NCI-H345 (cell line): ENCODE results near the gene ZNF740.
A peak's percentile ranks its signal among the peaks of the same experiment; 100 is the strongest.

Experiments used
- DNase-seq: peaks from one replicate; lab custom pipeline; 2025; lab: John Stamatoyannopoulos, UW

ZNF740 gene

DNA sequence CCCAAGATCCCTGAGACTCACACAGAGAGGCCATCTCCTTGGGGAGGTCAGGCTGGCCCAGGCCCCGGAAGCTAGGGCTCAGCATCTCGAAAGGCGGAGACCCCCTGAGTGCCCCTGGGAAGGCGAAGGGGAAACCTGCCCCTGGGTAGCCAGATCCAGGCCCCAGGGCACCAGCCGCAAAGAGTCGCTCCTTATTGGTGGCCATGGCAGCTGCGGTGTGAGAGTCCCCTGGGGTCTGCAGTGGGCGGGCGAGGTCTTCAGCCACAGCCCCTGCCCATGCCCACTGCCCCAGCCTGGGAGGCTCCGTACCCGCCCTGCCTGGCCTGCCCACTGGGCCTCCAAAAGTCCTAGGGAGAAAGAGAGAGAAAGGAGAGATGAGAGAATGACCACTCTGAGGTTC is 46.8 kb downstream of the ZNF740 start:
- no peak for DNase-seq

GRCh38 chr12:53227836-53228235 is 47.3 kb downstream of the ZNF740 start:
- DNase-seq = no peak

- no peak for DNase-seq
Observed at GRCh38 chr12:53229454-53229853, 48.9 kb downstream of the ZNF740 start.

DNA sequence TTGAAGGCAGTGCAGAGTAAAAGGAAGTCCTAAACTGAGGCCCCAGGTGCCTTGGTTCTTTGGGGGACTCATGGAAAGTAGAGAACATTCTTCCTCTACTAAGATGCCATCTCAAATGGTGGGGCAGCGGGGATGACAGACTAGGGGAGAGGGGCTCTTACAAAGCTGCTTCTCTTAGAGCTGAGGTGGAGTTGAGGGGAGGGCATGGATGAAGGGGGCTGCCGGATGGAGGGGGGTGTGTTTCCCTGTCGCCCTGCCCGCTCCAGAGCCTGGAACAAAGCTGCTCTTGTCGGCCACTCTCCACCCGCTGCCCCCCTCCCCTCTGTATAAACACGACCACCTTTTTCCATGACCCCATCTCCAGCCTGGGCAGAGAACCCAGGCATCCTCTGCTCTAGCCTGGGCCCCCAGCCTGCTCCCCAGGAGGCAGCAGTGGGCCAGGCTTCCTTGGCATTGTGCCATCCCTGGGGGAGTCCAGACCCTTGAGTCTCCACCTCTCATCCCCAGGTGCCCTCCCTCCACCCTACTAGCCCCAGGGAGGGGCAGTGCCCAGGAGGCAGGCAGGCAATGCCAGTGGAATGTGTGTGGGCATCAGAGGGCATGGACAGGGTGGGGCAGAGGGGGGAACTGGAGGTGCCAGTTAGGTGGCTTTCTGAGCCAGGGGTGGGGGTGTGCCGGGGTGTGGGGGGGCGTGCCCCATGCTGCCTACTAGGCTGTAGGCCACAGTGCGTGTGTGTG is 49.8 kb downstream of the ZNF740 start:
- peak; percentile 14 for DNase-seq

- no peak for DNase-seq
Observed at GRCh38 chr12:53231671-53231920, 51.1 kb downstream of the ZNF740 start.

- DNase-seq = peak; percentile 49
Observed at GRCh38 chr12:53231921-53232645, 51.6 kb downstream of the ZNF740 start, which contains the start of gene RARG. Gene RARG, minus strand, starts transcription at chr12:53232209. Its CDS starts 4,664 bp downstream, at chr12:53227545.

DNA sequence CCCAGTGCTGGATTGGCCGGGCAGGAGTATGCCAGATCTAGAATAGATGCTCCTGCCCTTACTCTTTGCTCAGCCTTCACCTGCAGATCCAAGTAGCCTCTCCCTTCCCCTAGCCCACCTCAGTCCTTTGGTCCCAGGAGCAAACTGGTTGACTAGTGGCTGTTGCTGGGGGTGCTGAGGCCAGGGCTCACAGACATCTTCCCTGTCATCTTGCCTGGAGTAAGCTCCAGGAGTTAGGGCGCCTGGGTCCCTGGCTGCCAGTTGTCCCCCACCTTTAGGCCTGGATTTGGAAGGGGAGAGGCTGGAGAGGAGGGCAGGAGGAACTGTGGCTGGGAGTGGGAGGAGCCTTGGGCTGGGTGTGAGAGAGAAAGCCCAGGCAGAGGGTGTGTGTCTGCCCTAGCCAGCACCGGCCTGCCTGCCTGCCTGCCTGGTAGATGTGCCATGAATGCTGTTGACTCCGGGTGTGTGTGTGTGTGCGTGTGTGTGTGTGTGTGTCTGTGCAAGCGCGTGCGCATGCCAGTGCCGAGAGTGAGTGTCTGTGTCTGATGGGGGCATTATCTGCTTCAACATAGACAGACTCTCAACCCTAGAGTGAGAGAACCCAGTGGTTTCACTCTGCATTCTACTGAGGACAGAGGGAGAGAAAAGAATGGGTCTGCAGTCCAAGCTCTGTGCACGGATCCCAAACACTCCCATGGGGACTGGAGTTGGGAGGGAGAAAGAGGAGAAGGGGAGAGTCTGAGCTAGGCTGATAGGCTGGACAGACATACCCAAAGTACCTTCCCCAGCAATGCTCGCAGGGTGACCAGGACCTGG is 52.3 kb downstream of the ZNF740 start:
- DNase-seq = peak; percentile 16

DNA sequence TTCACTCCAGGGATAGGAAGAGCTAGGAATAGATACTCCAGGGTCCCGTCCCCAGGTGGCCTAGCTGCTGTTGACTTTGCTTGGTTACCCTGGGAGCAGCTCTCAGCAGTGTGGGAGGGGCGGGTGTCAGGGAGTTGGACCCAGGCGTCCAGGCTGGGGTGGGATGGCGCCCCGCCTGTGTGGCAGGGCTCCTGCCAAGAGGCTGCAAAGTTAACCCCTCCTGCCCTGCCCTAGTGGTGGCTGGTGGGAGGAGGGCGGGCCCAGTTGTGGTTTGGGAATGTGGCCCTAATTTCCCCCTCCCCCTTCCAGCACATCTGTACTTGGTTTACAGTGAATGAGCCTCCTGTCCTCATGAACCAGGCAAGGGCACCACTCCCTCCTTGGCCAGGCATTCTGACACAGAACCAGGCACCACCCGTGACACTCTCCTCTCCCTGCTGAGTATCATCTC is 53.2 kb downstream of the ZNF740 start:
- no peak for DNase-seq

DNA sequence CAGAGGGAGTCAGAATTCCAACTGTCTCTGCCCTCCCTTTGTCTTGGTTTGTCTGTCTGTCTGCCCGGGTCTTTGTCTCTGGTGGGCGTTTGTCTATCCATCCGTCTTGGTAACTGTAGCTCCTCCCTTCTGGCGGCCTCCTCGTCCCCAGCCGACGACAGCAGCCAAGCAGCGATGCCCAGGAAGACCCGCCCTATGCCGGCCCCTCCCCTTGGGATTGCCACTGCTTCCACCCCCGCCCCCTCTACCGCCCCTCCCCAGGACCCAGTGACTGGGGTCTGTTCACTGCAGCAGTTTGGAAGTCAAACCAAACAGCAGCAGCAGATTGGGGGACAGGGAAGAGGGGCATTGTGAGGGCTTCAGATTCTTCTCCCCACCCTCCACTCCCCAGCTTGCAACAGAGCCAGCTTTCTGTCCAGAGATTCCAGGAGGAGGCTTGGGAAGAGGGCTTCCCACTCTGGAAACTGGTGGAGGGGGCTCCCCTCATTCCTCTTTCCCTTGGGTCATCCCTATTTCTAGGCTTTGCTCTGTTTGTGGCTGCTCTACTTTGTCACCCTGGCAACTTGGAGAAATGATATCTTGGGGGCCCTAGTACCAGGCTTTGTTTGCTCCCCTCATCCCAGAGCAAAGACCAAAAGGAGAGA is 53.9 kb downstream of the ZNF740 start:
- DNase-seq = no peak

DNA sequence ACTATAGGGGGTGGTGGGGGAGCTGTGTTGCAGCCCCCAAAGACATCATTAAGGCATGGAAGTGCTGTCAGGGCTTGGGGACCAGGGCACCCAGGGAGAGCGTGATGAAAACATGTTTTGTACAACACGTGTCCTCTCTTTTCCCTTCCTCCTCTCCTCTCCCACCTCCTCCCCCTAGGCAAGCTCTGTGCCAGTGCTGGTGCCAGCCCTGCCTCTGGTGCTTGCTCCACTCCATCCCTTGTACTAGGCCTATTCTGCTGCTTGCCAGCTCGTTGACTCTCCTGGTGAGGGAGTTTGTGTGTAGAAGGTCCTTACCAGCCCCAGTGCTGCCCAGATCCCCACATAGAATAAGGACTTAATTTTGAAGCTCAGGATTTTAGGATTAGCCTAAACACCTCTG is 54.6 kb downstream of the ZNF740 start:
- no peak for DNase-seq

GRCh38 chr12:53235742-53236442 is 55.4 kb downstream of the ZNF740 start:
- DNase-seq = no peak

DNA sequence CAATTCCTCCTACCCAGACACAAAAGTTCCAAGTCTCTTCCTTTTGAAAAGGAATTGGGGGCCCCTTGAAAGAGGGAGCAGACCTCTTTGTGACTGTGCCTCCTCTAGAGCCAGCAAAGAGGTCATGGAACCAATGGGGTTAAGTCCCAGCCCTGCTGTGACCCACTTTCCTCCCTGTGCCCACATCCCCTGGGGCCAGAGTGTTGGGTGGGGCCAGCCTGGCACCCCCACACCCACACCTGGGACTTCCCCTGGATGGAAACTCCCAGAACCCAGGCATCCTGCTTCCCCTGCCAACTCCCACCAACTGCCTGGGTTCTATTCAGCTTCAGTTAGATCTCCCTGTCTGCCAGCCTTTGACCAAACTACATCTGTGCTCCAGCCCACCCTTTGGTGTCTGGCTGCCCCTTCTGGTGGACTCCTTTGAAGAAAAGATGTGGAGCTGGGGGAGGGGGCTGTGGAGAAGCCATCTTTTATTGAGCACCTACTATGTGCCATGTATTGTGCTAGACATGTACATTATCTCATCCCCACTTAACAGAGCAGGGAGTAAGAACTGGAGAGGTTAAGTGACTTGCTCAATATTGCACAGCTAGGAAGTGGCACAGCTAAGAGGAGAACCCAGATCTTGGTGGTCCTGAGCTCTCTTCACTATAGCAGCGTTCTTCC is 56.1 kb downstream of the ZNF740 start:
- no peak for DNase-seq

DNA sequence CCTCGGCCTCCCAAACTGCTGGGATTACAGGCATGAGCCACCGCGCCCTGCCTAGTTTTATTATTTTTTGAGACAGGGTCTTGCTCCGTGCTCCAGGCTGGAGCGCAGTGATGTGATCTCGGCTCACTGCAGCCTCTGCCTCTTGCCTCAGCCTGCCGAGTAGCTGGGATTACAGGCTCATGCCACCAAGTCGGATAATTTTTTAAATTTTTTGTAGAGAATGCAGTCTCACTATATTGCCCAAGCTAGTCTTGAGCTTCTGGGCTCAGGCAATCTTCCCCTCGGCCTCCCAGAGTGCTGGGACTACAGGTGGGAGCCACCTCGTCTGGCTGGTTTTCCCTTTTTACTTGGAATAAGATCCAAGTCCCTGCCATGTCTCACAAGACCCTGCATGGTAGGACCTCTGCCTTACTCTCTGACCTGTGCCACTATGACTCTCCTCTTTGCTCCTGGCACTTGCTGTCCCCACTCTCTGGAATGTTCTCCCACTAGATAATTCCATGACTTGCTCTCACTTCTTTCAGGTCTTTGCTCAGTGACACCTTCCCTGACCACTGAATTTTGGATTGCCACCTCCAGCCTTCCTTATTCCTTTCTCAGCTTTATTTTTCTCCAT is 59.2 kb downstream of the ZNF740 start:
- no peak for DNase-seq

DNA sequence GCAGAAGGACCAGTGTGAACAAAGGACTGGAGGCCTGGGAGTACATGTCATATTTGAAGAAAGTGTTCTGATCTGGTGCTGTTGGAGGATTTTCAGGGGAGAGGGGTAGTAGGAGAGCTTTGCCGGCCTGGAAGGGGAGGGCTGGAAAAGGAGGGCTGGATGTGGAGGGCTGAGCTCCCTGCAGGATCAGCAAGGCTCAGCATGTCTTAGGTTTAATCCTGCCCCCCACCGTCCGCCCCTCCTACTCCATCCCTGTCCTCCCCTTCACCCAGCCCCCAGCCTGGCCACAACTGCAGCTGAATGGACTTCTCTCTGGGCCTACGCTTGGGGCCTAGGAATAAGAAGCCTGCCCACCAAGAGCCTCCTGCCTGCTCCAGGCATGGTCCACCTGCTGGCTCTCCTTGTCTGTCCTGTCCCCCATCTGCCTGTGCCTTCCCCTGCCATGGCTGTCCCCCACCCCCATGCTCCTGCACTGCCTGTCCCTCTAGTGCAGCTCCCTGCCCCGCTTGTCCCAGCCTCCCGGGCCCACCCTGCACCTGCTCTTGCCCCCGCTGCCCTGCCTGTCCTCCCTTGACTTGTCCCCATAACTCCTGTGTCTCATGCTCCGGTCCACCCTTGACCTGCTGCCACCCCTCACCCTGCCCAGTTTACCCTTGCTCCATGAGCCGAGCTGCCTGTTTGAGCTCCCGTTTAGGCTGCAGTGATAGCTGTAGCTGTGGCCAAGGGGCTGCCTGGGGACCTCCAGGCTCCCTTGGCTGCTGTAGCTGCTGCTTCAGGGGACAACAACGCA is 61.3 kb downstream of the ZNF740 start:
- no peak for DNase-seq

DNA sequence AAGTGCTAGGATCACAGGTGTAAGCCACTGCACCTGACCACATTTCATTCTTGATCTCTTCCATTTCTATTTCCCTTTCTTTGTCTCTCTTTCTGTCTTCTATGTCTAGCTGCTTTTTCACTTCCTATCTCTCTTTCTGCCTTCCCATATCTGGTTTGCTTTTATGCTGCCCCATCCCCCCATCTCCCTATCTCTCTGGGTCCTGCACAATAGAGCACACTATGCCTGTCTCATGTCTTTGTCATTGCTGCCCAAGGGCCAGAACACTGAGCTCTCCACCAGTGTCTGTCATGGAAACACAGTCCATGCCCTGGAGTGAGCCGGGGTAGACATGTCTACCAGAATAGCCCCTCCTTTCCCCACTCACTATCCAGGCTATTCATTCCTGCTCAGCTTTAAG is 63.8 kb downstream of the ZNF740 start:
- no peak for DNase-seq
